Purkinje cell (primary cell): ENCODE data around the gene TOMM20L. TPM values are rescaled to one million over a fixed set of nuclear protein-coding genes. Genes with fewer than 3 reads are reported as not detected.

Experiments used
- polyA plus RNA-seq: library from polyadenylated mRNA; unstranded; fragments of >200 nt; fragmentation: Nextera tagmentation; gene quantifications from 2 replicates; pipeline ENCODE4 v1.2.1, GENCODE V29; 2014

TOMM20L gene
- polyA plus RNA-seq, result not detected in 2 replicates

DNA sequence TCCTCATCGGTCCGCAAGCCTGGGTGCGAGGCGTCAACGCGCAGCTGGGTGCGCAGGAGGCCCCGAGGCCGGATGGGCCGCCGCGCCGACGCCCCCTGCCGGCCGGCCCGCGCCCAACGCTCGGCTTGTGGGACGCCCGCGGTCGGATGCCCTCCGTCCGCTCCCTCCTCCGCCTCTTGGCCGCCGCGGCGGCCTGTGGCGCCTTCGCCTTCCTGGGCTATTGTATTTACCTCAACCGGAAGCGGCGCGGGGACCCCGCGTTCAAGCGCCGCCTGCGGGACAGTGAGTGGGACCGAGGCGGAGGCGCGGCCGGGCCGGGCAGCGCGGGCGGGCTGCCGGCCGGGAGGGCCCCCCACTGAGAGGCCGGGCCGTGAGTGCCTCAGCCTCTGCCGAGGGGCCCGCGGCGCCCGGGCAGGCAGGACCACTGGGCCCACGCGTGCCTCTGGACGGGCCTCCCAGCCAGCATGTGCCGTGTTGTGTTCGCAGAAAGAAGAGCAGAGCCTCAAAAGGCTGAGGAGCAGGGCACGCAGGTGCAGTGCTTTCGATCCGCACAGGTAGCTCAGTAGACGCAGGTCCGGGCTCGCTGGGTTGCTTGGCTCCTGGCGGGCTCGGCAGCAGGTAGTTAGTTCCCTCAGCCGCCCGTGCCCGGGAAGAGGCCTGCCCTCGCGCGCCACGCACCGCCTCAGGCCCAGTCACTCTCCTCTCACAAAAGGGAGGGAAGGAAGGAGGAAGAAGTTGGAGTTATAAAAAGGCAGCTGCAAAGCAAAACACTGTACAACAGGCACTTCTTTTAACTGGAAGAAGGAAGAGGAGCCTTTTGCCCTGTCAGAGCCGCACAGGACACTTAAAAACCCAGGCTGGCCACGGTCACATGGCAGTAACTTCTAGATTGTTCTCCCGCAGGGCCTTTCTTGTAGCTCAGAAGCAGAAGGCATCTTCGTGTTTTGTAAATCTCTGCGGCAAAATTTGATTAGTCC lies at the start of gene TOMM20L:
Gene TOMM20L, plus strand, starts transcription at position 119 of the 977 bp plus-strand sequence. Its CDS starts 28 bp downstream, at position 147.

DNA sequence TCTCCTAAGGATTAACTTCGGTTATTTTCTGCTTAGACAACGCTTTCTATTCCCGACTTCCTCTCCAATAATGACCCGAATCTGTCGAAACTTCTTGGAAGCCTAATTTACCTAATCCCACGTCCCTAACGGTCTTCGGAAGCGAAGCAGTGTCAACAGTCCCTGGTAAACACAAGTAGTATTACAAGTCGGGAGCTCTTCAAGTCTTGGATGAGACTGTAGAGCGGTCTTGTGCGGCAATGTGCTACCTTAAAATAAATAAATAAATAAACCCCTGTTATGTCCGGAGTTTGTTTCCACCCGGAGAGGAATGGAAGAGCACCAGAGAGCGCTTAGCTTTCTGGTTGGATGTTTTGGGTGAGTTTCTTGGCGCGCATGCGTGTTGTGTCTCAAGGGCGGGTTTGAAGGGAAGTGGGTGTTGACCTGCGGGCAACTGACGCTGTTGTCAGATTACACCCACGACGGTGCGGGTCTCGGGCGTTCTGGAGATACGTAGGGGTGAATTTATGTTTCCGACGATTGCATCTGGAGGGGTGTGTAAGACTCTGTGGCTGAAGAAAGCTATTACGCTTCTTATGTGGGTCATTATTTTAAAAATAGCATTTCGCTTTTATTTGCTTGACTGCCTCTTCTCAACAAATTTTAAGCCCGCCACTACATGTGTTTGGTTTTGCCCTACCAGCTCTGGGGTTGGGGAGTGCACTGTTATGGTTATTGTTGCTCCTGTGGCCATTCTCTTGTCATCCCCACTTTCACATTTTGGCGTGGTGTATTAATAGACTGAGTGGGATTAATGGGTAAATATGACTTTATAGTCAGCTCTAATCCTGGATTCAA lies 31.8 kb downstream of the TOMM20L start, which contains the start of the genes KIAA0586 and TIMM9:
Gene KIAA0586, plus strand, starts transcription at position 439 of the 837 bp plus-strand sequence. CDS start 546 bp downstream, outside the sequence.
Gene TIMM9, minus strand, starts transcription at position 251 of the 837 bp plus-strand sequence. CDS start 15,586 bp downstream, outside the sequence.

Other genes starting within 250 kb of the TOMM20L start
- gene ARMH4, start 243.7 kb upstream of the TOMM20L start, polyA plus RNA-seq, result 177 and 182 TPM in 2 replicates
- gene ACTR10, start 195.8 kb upstream of the TOMM20L start, polyA plus RNA-seq, result 475 and 491 TPM in 2 replicates
- gene PSMA3, start 151.1 kb upstream of the TOMM20L start, polyA plus RNA-seq, result 775 and 777 TPM in 2 replicates
- gene ARID4A, start 97.4 kb upstream of the TOMM20L start, polyA plus RNA-seq, result 75.9 and 79.0 TPM in 2 replicates
- 129 and 150 TPM in 2 replicates for gene TIMM9, start 31.6 kb downstream of the TOMM20L start, polyA plus RNA-seq
- 11.3 and 15.4 TPM in 2 replicates for gene KIAA0586, start 31.8 kb downstream of the TOMM20L start, polyA plus RNA-seq
- gene DACT1, start 242.0 kb downstream of the TOMM20L start, polyA plus RNA-seq, result 0.13 and 1.9 TPM in 2 replicates